Osteocyte (in vitro differentiated cells): ENCODE measurements around the gene DEDD. TPM values are rescaled to one million over a fixed set of nuclear protein-coding genes. Genes with fewer than 3 reads are reported as not detected.

Experiments
- DNase-seq: peaks from one replicate; pipeline ENCODE4 v3.0.0; 2021; ENCODE audit warnings: mixed read lengths; ENCODE audit not compliant: unreplicated experiment; ENCODE audit errors: extremely low spot score
- H3K27ac Mint-ChIP-seq: one replicate; pipeline ENCODE4 v1.8.0; 2021; ENCODE audit warnings: mild to moderate bottlenecking, mixed read lengths; ENCODE audit not compliant: unreplicated experiment
- H3K27me3 Mint-ChIP-seq: one replicate; pipeline ENCODE4 v1.8.0; 2021; ENCODE audit warnings: mixed read lengths; ENCODE audit not compliant: unreplicated experiment
- H3K36me3 Mint-ChIP-seq: one replicate; pipeline ENCODE4 v1.8.0; 2021; ENCODE audit warnings: mixed read lengths; ENCODE audit not compliant: unreplicated experiment
- H3K4me1 Mint-ChIP-seq: one replicate; pipeline ENCODE4 v1.8.0; 2021; ENCODE audit warnings: mixed read lengths; ENCODE audit not compliant: unreplicated experiment
- H3K4me3 Mint-ChIP-seq: one replicate; pipeline ENCODE4 v1.8.0; 2021; ENCODE audit warnings: mild to moderate bottlenecking, moderate library complexity, mixed read lengths; ENCODE audit not compliant: unreplicated experiment
- H3K9me3 Mint-ChIP-seq: one replicate; pipeline ENCODE4 v1.8.0; 2021; ENCODE audit warnings: mixed read lengths; ENCODE audit not compliant: unreplicated experiment
- CTCF ChIP-seq: fragments of 200-600 bp; sonication (generic); IDR thresholded peaks from 2 replicates; pipeline ENCODE4 v1.5.0; 2021; ENCODE audit warnings: antibody characterized with exemption, mild to moderate bottlenecking, moderate library complexity
- total RNA-seq: library from RNA; stranded (reverse); gene quantifications from 2 replicates; pipeline ENCODE4 v1.2.1, GENCODE V29; 2021

Gene DEDD
- total RNA-seq, 1 donor from 2014 or later, result 40.8 TPM

GRCh38 chr1:161128591-161129420 is 3.7 kb downstream of the DEDD start:
- H3K36me3 Mint-ChIP-seq, result peaks cover 31% of the 10 kb centered on the region
- no peaks in the 10 kb centered on the region for H3K9me3 Mint-ChIP-seq
- no peak overlapping the region for H3K4me3 Mint-ChIP-seq
- DNase-seq, result no peak
- TF ChIP-seq CTCF, result no peak
- no peaks in the 10 kb centered on the region for H3K27me3 Mint-ChIP-seq
- peaks cover 24% of the 10 kb centered on the region for H3K4me1 Mint-ChIP-seq
- H3K27ac Mint-ChIP-seq, result no peak overlapping the region

- Mint-ChIP-seq H3K27me3 (no peaks in the 10 kb centered on the region), H3K4me3 (no peak overlapping the region), H3K27ac (no peak overlapping the region), H3K4me1 (peaks cover 24% of the 10 kb centered on the region), H3K36me3 (peaks cover 36% of the 10 kb centered on the region), H3K9me3 (no peaks in the 10 kb centered on the region)
- no peak for TF ChIP-seq CTCF
- DNase-seq, result no peak
Observed at GRCh38 chr1:161127649-161128048, 4.8 kb downstream of the DEDD start.

- H3K27me3 Mint-ChIP-seq, result no peaks in the 10 kb centered on the region
- no peak overlapping the region for H3K4me3 Mint-ChIP-seq
- DNase-seq, result no peak
- peaks cover 20% of the 10 kb centered on the region for H3K4me1 Mint-ChIP-seq
- H3K9me3 Mint-ChIP-seq, result no peaks in the 10 kb centered on the region
- no peak for TF ChIP-seq CTCF
- peaks cover 44% of the 10 kb centered on the region for H3K36me3 Mint-ChIP-seq
- no peak overlapping the region for H3K27ac Mint-ChIP-seq
Observed at GRCh38 chr1:161122967-161123366, 9.5 kb downstream of the DEDD start.

GRCh38 chr1:161121834-161122233 is 10.6 kb downstream of the DEDD start:
- no peaks in the 10 kb centered on the region for H3K27me3 Mint-ChIP-seq
- H3K9me3 Mint-ChIP-seq, result no peaks in the 10 kb centered on the region
- DNase-seq, result no peak
- no peak overlapping the region for H3K4me3 Mint-ChIP-seq
- TF ChIP-seq CTCF, result no peak
- peaks cover 29% of the 10 kb centered on the region for H3K4me1 Mint-ChIP-seq
- peaks cover 37% of the 10 kb centered on the region for H3K36me3 Mint-ChIP-seq
- H3K27ac Mint-ChIP-seq, result no peak overlapping the region

- Mint-ChIP-seq H3K4me1 (peaks cover 32% of the 10 kb centered on the region), H3K27me3 (no peaks in the 10 kb centered on the region), H3K27ac (no peak overlapping the region), H3K9me3 (no peaks in the 10 kb centered on the region), H3K4me3 (no peak overlapping the region), H3K36me3 (peaks cover 33% of the 10 kb centered on the region)
- TF ChIP-seq CTCF, result no peak
- DNase-seq, result no peak
Observed at GRCh38 chr1:161121042-161121650, 11.3 kb downstream of the DEDD start.
